DOHH2 (cell line): Measurements from ENCODE around the gene MBIP.

ENCODE experiments used
- H3F3A ChIP-seq: fragments of 200-600 bp; sonication (generic), shearing (Covaris generic); 2 replicates; pipeline ENCODE4 v1.6.0; 2016; ENCODE audit warnings: antibody characterized with exemption, mild to moderate bottlenecking; ENCODE audit not compliant: control insufficient read depth, insufficient read depth
- H3K27ac ChIP-seq: fragments of 200-600 bp; sonication (generic); 2 replicates; pipeline ENCODE4 v1.5.1; 2014; ENCODE audit warnings: low read depth, mild to moderate bottlenecking, low read length, moderate library complexity
- H3K27me3 ChIP-seq: fragments of 200-600 bp; sonication (generic); 2 replicates; pipeline ENCODE4 v1.6.1; 2014; ENCODE audit warnings: mild to moderate bottlenecking, low read length, mixed read lengths; ENCODE audit not compliant: control insufficient read depth
- H3K36me3 ChIP-seq: fragments of 200-600 bp; sonication (generic); 2 replicates; pipeline ENCODE4 v1.6.1; 2014; ENCODE audit warnings: mild to moderate bottlenecking, low read length, moderate library complexity, mixed read lengths; ENCODE audit not compliant: control insufficient read depth
- H3K4me1 ChIP-seq: fragments of 200-600 bp; sonication (generic); 2 replicates; pipeline ENCODE4 v1.6.1; 2014; ENCODE audit warnings: mild to moderate bottlenecking, low read length, mixed read lengths; ENCODE audit not compliant: control insufficient read depth
- H3K4me2 ChIP-seq: fragments of 200-600 bp; sonication (generic); 2 replicates; pipeline ENCODE4 v1.6.0; 2014; ENCODE audit warnings: mild to moderate bottlenecking, low read length, moderate library complexity
- H3K4me3 ChIP-seq: fragments of 200-600 bp; sonication (generic); 2 replicates; pipeline ENCODE4 v1.5.1; 2014; ENCODE audit warnings: mild to moderate bottlenecking, low read length, mixed read lengths
- H3K79me2 ChIP-seq: fragments of 200-600 bp; sonication (generic); 2 replicates; pipeline ENCODE4 v1.6.1; 2014; ENCODE audit warnings: mild to moderate bottlenecking, low read length, mixed read lengths; ENCODE audit not compliant: control insufficient read depth
- H3K9me2 ChIP-seq: fragments of 200-600 bp; sonication (generic); replicated peaks from 2 replicates; pipeline ENCODE4 v1.6.1; 2014; ENCODE audit warnings: mild to moderate bottlenecking, low read length, mixed read lengths; ENCODE audit not compliant: control insufficient read depth
- H3K9me3 ChIP-seq: fragments of 200-600 bp; sonication (generic); 2 replicates; pipeline ENCODE4 v1.6.1; 2014; ENCODE audit warnings: antibody characterized with exemption, low read length, mixed read lengths; ENCODE audit not compliant: control insufficient read depth, insufficient read depth
- H4K20me1 ChIP-seq: fragments of 200-600 bp; sonication (generic); 2 replicates; pipeline ENCODE4 v1.6.0; 2014; ENCODE audit warnings: low read depth, mild to moderate bottlenecking, antibody characterized with exemption, low read length, moderate library complexity; ENCODE audit not compliant: control insufficient read depth, insufficient read depth
- CTCF ChIP-seq: fragments of 200-600 bp; sonication (generic); IDR thresholded peaks from one replicate; pipeline ENCODE4 v1.5.1; 2014; ENCODE audit warnings: antibody characterized with exemption, mild to moderate bottlenecking, low read depth, low read length; ENCODE audit not compliant: poor library complexity, severe bottlenecking
- EZH2phosphoT487 ChIP-seq: fragments of 200-600 bp; sonication (generic); IDR thresholded peaks from 2 replicates; pipeline ENCODE4 v1.6.1; 2017; ENCODE audit warnings: borderline replicate concordance, mild to moderate bottlenecking, antibody characterized with exemption, low read length, moderate library complexity, mixed read lengths

MBIP gene

GRCh38 chr14:36301159-36301558, 19.3 kb downstream of the MBIP start:
- peaks cover 63% of the 10 kb centered on the region for H3K36me3 ChIP-seq
- no peak overlapping the region for H3K4me3 ChIP-seq
- no peaks in the 10 kb centered on the region for H3K79me2 ChIP-seq
- no peaks in the 10 kb centered on the region for H3K9me2 ChIP-seq
- H3F3A ChIP-seq: no peaks in the 10 kb centered on the region
- no peaks in the 10 kb centered on the region for H3K27me3 ChIP-seq
- H3K9me3 ChIP-seq: no peaks in the 10 kb centered on the region
- H3K4me1 ChIP-seq: no peaks in the 10 kb centered on the region
- H3K27ac ChIP-seq: no peak overlapping the region
- no peak overlapping the region for H3K4me2 ChIP-seq
- no peaks in the 10 kb centered on the region for H4K20me1 ChIP-seq
- TF ChIP-seq EZH2phosphoT487: no peak
- no peak for TF ChIP-seq CTCF

GRCh38 chr14:36300337-36300736, 20.1 kb downstream of the MBIP start:
- Histone ChIP-seq H3K4me1 (no peaks in the 10 kb centered on the region), H3K4me3 (no peak overlapping the region), H3K36me3 (peaks cover 56% of the 10 kb centered on the region), H3K27me3 (no peaks in the 10 kb centered on the region), H3F3A (no peaks in the 10 kb centered on the region), H3K9me3 (no peaks in the 10 kb centered on the region), H3K4me2 (no peak overlapping the region), H3K9me2 (no peaks in the 10 kb centered on the region), H3K27ac (no peak overlapping the region), H4K20me1 (no peaks in the 10 kb centered on the region), H3K79me2 (no peaks in the 10 kb centered on the region)
- TF ChIP-seq CTCF (no peak), EZH2phosphoT487 (no peak)

DNA sequence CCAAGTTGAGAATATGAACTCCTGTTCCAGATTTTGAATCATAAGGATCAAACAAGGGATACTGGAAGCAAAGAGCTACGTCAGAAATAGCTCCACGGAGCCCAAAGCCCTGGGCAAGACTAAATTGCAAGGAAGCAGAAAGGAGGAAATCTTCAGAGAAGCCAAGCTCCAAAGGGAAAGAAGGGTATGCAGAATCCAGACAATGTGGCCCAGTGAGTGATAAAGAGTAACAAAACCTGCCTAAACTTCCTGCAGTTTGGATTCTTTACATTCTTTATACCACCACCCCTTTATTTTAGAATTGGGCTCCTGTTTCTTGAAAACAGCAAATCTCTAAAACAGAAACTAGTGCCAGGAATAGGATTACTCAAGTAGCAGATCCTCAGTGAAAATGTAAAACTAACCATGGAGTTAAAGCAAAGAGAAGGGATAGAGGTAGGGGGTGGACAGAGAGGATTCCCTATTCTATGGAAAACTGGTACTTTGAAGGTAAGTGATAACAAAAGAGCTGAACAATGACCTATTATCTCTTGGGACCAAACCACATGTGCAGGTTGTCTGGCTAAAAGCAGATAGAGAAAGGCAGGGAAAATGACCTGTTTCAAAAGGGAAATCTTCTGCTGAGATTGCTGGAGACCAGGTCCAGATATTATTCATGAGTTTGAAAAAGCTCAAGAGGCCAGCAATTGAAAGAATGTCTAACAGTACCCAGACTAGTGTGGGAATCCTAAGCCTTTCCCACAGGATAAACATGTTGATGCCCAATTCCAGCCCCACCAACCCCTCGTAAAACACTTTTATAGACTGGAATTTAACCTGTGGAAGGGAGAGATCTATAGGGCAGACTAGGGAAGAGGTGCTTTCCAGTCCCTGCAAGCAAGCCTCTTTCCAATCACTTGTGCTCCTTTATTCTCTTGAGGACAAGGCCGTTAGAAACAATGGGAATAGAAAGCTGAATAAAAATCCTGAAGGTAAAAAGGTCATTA, 24.5 kb downstream of the MBIP start:
- Histone ChIP-seq H3K36me3 (peaks cover 29% of the 10 kb centered on the region), H3K79me2 (no peaks in the 10 kb centered on the region), H3K27me3 (no peaks in the 10 kb centered on the region), H3K27ac (no peak overlapping the region), H3K9me3 (no peaks in the 10 kb centered on the region), H3F3A (no peaks in the 10 kb centered on the region), H3K4me1 (no peaks in the 10 kb centered on the region), H3K9me2 (no peaks in the 10 kb centered on the region), H3K4me3 (no peak overlapping the region), H4K20me1 (no peaks in the 10 kb centered on the region), H3K4me2 (no peak overlapping the region)
- TF ChIP-seq EZH2phosphoT487: no peak
- no peak for TF ChIP-seq CTCF
